PC-3 (cell line): ENCODE results near the gene TIMM9. TPM values are rescaled to one million over a fixed set of nuclear protein-coding genes. Genes with fewer than 3 reads are reported as not detected.

Source experiments
- ATAC-seq: fragments of 200-7000 bp; cut with Tn5 transposase; 2 replicates; pipeline ENCODE4 v1.9.1; 2020; ENCODE audit warnings: mild to moderate bottlenecking, moderate library complexity
- BruUV-seq: library from RNA; stranded (reverse); fragments of 400-500 nt; replicated peaks from 2 replicates; lab custom pipeline; 2021; lab: Mats Ljungman, UMichigan
- CTCF ChIA-PET: fragments of 300-600 bp; sonication (Branson Sonifier 250); formaldehyde crosslinking; loops from one replicate; lab custom pipeline; 2022; ENCODE audit warnings: antibody characterized with exemption; lab: Charles Lee
- POLR2A ChIA-PET: fragments of 300-600 bp; sonication (Branson Sonifier 250); formaldehyde crosslinking; loops from one replicate; lab custom pipeline; 2022; ENCODE audit warnings: antibody characterized with exemption; ENCODE audit not compliant: unreplicated experiment; lab: Charles Lee
- DNase-seq: peaks from one replicate; pipeline ENCODE4 v3.0.0-alpha.2; 2015
- H2AFZ ChIP-seq: fragments of 300-600 bp; sonication (generic); 2 replicates; pipeline ENCODE4 v1.6.0; 2016; ENCODE audit warnings: antibody characterized with exemption, low read length
- H3F3A ChIP-seq: fragments of 300-600 bp; sonication (generic); one replicate; pipeline ENCODE4 v1.6.0; 2017; ENCODE audit warnings: antibody characterized with exemption, low read length, control low read depth, mild to moderate bottlenecking; ENCODE audit not compliant: unreplicated experiment
- H3K27ac ChIP-seq: fragments of 300-600 bp; sonication (generic); 2 replicates; pipeline ENCODE4 v1.5.1; 2016; ENCODE audit warnings: mild to moderate bottlenecking, low read length
- H3K27me3 ChIP-seq: fragments of 300-600 bp; sonication (generic); 2 replicates; pipeline ENCODE4 v1.6.1; 2016; ENCODE audit warnings: low read length, mixed read lengths
- H3K36me3 ChIP-seq: fragments of 300-600 bp; sonication (generic); 2 replicates; pipeline ENCODE4 v1.6.1; 2016; ENCODE audit warnings: low read depth, mixed run types, low read length, mixed read lengths
- H3K4me1 ChIP-seq: fragments of 300-600 bp; sonication (generic); 2 replicates; pipeline ENCODE4 v1.5.1; 2016; ENCODE audit warnings: low read length; ENCODE audit not compliant: insufficient read depth
- H3K4me2 ChIP-seq: fragments of 300-600 bp; sonication (generic); 2 replicates; pipeline ENCODE4 v1.6.0; 2016; ENCODE audit warnings: low read length
- H3K4me3 ChIP-seq: fragments of 300-600 bp; sonication (generic); 2 replicates; pipeline ENCODE4 v1.5.1; 2016; ENCODE audit warnings: mild to moderate bottlenecking, low read length, mixed read lengths
- H3K79me2 ChIP-seq: fragments of 300-600 bp; sonication (generic); 2 replicates; pipeline ENCODE4 v1.6.1; 2017; ENCODE audit warnings: low read length, mixed read lengths
- H3K9ac ChIP-seq: fragments of 300-600 bp; sonication (generic); 2 replicates; pipeline ENCODE4 v1.6.0; 2016; ENCODE audit warnings: mild to moderate bottlenecking, low read length
- H3K9me2 ChIP-seq: fragments of 300-600 bp; sonication (generic); replicated peaks from 2 replicates; pipeline ENCODE4 v1.6.1; 2016; ENCODE audit warnings: mixed run types, low read length, mixed read lengths
- H3K9me3 ChIP-seq: fragments of 300-600 bp; sonication (generic); 2 replicates; pipeline ENCODE4 v1.6.1; 2016; ENCODE audit warnings: low read length, mixed read lengths
- H4K20me1 ChIP-seq: fragments of 300-600 bp; sonication (generic); 2 replicates; pipeline ENCODE4 v1.6.1; 2016; ENCODE audit warnings: low read length, mixed read lengths
- CTCF ChIP-seq: fragments of 300-600 bp; sonication (generic); conservative IDR thresholded peaks from 2 replicates; pipeline ENCODE4 v1.5.1; 2017; ENCODE audit warnings: antibody characterized with exemption, low read depth, mild to moderate bottlenecking, low read length
- EZH2 ChIP-seq: fragments of 300-600 bp; sonication (generic); IDR thresholded peaks from one replicate; pipeline ENCODE4 v1.6.1; 2017; ENCODE audit warnings: antibody characterized with exemption, mild to moderate bottlenecking, low read length; ENCODE audit not compliant: unreplicated experiment
- EZH2phosphoT487 ChIP-seq: fragments of 300-600 bp; sonication (generic); IDR thresholded peaks from 2 replicates; pipeline ENCODE4 v1.6.1; 2018; ENCODE audit warnings: mild to moderate bottlenecking, antibody characterized with exemption, low read length, borderline replicate concordance
- intact Hi-C: fragments of 100-400 bp; cut with micrococcal nuclease; formaldehyde crosslinking; loops from 2 replicates; pipeline ENCODE4 v1.9.0; 2023
- total RNA-seq: library from RNA; depleted of rRNA; stranded (reverse); fragments of >200 nt; gene quantifications from 2 replicates; pipeline ENCODE4 v1.2.3, GENCODE V29; 2014

The TIMM9 gene
- total RNA-seq, 1 experiment from 2014 or later, result 155 TPM

GRCh38 chr14:58469309-58469708 is 42.0 kb upstream of the TIMM9 start:
- Histone ChIP-seq H3K9me3 (no peaks in the 10 kb centered on the region), H4K20me1 (no peaks in the 10 kb centered on the region), H3K4me2 (no peak overlapping the region), H3K27me3 (no peaks in the 10 kb centered on the region), H3K79me2 (no peaks in the 10 kb centered on the region), H3K4me3 (no peak overlapping the region), H3K9ac (no peak overlapping the region), H3K9me2 (no peaks in the 10 kb centered on the region), H3K4me1 (peaks cover 15% of the 10 kb centered on the region), H2AFZ (no peak overlapping the region), H3K27ac (no peak overlapping the region), H3K36me3 (peaks cover 29% of the 10 kb centered on the region; the same call in 1 of the 2 replicates), H3F3A (no peaks in the 10 kb centered on the region)
- ATAC-seq, result no peak
- BruUV-seq, result no TSS peak
- intact Hi-C loops, result loop anchor here (5.0 kb wide), 1 partner anchor 362 kb away; no protein-coding TSS in a partner anchor
- TF ChIP-seq CTCF (no peak), EZH2phosphoT487 (no peak), EZH2 (no peak)
- ChIA-PET CTCF (no interaction called here), POLR2A (no interaction called here)
- DNase-seq, result no peak

- peaks cover 15% of the 10 kb centered on the region for H3K4me1 ChIP-seq
Observed at GRCh38 chr14:58467575-58467974, 40.2 kb upstream of the TIMM9 start.

More at GRCh38 chr14:58467575-58467974, 40.2 kb upstream of the TIMM9 start:
- Histone ChIP-seq H3K27me3 (no peaks in the 10 kb centered on the region), H3K9me3 (no peaks in the 10 kb centered on the region), H3K9ac (no peak overlapping the region), H3K4me3 (no peak overlapping the region), H3K4me2 (no peak overlapping the region), H3K27ac (no peak overlapping the region), H2AFZ (no peak overlapping the region), H3K9me2 (no peaks in the 10 kb centered on the region), H3K36me3 (peaks cover 32% of the 10 kb centered on the region), H4K20me1 (no peaks in the 10 kb centered on the region), H3K79me2 (no peaks in the 10 kb centered on the region), H3F3A (no peaks in the 10 kb centered on the region)
- BruUV-seq, result no TSS peak
- intact Hi-C loops, result loop anchor here (1.0 to 5.0 kb wide), 2 partner anchors 39 to 360 kb away; no protein-coding TSS in a partner anchor
- POLR2A ChIA-PET, result no interaction called here
- CTCF ChIA-PET, result interaction anchor here (0.6 kb wide), 1 partner anchor 23 kb away, joined by 5 read pairs; no protein-coding TSS in a partner anchor
- peak; percentile 35; the same call in 1 of the 2 replicates for ATAC-seq
- peak; percentile 38 for DNase-seq
- TF ChIP-seq CTCF (peak; percentile 68), EZH2 (no peak), EZH2phosphoT487 (no peak)
